ENCODE results near the gene ACTN4. TPM values are rescaled to one million over a fixed set of nuclear protein-coding genes. Genes with fewer than 3 reads are reported as not detected.
"Not testable (repeated sequence)": the region's sequence is repeated elsewhere in the genome, so short reads cannot be mapped to it uniquely, and the experiment has no call there.

ACTN4 gene
- polyA plus RNA-seq, 3 donors: 71.1 to 195 (median 101) TPM

GRCh38 chr19:38761884-38762389 is 114.5 kb downstream of the ACTN4 start:
- 95 to 96% (median 95%) methylated on average over 9 of the region's 9 CpGs for WGBS, 3 donors
- H3K27ac ChIP-seq (ENCODE audit: low read depth, low read length): not testable (repeated sequence)

- WGBS, 3 donors: 66 to 98% (median 97%) methylated on average over 3 of the region's 3 CpGs
- H3K27ac ChIP-seq (ENCODE audit: low read depth, low read length): no peak overlapping the region
These were observed 116.4 kb downstream of the ACTN4 start for GRCh38 chr19:38763795-38764220.

DNA sequence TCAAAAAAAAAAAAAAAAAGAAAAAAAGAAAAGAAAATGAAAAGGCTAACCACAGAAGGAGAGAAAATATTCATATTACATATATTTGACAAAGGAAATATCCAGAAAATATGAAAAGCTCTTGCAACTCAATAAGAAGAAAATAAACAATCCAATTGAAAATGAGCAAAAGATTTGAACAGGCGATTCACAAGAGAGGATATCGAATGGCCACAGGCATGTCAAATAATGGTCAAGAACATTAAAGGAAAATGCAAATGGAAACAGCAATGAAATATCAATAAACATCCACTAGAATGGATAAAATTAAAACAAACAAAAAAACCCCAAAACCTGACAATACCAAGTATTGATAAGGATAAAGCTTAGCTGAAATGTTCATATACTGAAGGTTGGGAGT is 117.8 kb downstream of the ACTN4 start:
- WGBS, 3 donors: 96 to 100% (median 99%) methylated on average over 2 of the region's 2 CpGs
- H3K27ac ChIP-seq (ENCODE audit: low read depth, low read length): no peak overlapping the region

GRCh38 chr19:38766276-38767047 is 119.0 kb downstream of the ACTN4 start:
- 85 to 95% (median 88%) methylated on average over 10 of the region's 10 CpGs for WGBS, 3 donors

DNA sequence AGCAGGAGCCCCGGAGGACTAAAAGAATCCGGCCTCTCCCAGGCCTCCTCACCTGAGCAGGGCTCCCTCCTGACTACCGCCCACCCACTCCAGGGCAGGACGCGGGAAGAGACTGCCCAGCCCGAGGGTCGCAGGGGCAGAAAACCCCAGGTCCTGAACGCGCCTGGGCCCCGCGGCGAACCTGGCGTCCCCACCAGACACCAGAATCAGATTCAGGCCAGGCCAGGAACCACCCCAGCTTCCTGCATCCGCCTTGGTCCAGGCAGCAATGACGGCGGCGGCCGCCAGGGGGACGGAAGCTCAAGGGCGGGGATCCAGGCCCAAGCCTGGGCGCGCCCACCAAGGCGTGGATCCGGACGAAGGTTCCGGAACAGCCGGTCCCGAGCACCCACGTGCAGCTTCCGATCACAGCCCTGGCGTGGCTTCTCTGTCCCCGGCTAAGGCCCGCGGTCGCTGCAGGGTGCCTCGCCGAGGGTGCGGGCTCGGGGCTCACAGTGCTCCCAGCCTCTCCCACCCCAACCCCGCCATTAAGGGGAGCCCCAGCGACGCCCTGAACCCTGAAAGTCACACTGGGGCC is 122.3 kb downstream of the ACTN4 start:
- WGBS, 3 donors: 9 to 17% (median 9%) methylated on average over 38 to 42 of the region's 42 CpGs
- no peak overlapping the region for H3K27ac ChIP-seq (ENCODE audit: low read depth, low read length)

More at GRCh38 chr19:38766276-38767047, 119.0 kb downstream of the ACTN4 start:
- H3K27ac ChIP-seq (ENCODE audit: low read depth, low read length): no peak overlapping the region

DNA sequence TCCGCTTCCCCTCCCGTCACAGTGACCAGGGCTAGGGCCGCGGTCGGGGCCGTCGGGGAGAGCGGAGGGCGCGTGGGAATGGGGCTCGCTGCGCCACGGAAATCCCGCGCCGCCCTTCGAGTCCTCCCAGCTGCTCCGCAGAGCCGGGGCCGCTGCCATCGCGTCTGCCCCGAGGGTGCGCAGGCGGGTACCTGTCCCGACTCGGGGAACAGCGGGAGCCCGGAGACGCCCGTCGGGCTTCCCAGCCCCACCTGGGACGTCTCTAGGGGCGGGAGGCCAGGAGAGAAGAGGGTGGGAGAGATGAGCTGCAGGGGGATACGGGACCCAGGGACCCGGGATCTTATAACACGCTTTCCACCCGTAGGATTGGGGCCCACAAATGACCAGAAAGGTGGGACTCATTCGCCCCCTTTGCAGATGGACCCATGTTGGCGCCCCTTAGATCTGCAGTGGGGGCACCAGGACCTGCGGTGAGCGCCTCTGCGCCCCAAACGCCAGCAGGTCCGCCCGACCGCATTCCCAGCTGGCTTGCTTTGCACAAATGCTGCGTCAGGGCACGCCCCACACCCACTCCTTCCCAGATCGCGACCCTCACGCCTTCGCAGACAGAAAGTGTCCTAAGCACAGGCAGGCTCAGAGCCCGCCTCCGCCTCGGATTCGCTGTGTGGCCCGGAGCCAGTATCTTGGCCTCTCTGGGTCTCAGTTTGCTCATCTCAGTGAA is 122.9 kb downstream of the ACTN4 start:
- not testable (repeated sequence) for H3K27ac ChIP-seq (ENCODE audit: low read depth, low read length)
- 4 to 6% (median 4%) methylated on average over 22 to 25 of the region's 58 CpGs for WGBS, 3 donors

DNA sequence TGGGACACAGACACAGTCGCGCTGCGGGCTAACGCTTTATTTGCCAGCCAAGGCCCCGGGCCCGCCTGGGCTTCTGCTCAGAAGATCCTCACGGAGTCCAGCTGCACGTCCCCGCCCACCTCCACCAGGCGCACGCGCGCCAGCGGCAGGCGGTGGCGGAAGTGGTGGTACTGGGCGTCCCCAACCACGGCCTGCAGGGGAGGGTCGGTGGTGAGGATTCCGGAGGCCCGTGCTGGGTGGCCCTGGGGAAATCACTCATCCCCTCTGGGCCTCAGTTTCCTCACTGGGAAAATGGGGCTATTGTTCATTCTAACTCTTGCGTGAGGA is 123.5 kb downstream of the ACTN4 start:
- not testable (repeated sequence) for H3K27ac ChIP-seq (ENCODE audit: low read depth, low read length)
- WGBS, 3 donors: 12 to 63% (median 45%) methylated on average over 1 of the region's 22 CpGs

GRCh38 chr19:38771569-38771968 is 124.1 kb downstream of the ACTN4 start:
- 55 to 86% (median 79%) methylated on average over 3 to 4 of the region's 30 CpGs for WGBS, 3 donors
- H3K27ac ChIP-seq (ENCODE audit: low read depth, low read length): not testable (repeated sequence)

DNA sequence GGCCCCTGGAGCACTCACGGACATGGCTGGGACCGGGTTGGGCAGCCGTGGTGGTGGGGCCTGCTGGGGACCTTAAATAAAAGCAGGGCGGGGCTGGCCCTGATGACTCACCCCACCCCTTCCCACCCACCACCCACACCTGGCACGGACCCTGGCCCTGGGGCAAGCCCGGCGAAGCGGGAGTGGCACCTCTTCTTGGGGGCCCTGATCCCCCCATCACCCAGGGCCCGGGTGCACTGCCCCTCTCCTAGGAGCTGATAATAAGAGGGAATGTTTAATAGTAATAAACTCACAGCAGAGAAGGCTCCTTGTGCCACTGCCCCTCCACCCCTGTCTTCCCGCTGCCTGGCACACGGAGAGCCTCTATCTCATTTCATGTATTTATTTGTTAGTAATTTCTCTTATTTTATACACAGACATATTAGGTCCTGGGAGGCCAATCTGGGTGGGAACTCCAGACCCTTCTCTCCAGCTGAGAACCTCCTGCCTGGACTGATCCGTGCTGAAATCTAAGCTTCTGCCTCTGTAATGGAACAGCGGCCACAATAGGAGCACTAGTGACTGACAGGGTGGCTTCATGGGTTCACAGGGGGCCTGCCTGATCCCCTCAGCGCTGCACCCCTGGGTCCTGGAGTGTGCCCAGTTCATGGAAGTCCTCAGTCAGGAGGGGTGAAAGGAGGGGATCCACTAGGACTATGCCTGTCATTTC is 126.2 kb downstream of the ACTN4 start, which contains the start of gene LGALS7:
Gene LGALS7 (minus strand): TSS at position 49 of the 709 bp plus-strand sequence. CDS start 25 bp downstream, at position 24.
- no peak within 1 kb of the TSS for H3K27ac ChIP-seq (ENCODE audit: low read depth, low read length)
- WGBS, 3 donors: 82 to 88% (median 84%) methylated on average over 9 to 10 of the region's 14 CpGs

DNA sequence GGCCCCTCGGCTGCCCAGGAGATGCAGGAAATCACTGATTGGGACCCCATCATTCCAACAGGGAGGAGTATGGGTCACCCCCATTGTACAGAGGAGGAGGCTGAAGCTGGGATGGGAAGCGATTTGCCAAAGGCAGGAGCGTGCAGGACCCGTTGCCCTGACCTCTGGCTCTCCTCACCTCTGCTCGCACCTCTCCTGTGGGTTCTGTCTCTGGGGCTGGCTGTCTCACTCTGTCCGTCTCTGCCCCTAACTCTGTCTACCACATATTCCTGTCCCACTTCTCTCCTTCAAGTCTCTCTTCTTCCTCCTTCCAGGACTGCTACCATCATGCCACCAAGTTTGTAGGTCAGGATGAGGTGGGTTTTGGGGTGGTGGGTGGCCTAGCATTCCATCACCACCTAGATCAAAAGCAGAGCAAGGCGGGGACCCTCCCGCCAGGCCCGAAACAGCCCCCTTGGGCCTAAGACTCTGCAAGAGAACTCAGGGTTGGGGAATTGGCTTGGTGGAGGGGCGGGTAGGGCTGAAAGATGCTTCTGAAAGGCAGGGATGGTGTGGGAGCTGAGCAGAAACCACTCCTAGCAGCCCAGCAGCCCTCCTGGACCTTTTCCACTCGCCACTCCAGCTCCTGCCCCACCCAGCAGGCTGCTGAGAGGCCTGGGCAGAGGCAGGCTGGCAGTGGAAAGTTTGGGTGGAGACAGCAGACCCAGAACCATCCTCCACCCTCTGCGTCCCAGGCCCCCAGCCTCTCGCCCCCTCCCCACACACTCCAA is 126.9 kb downstream of the ACTN4 start:
- H3K27ac ChIP-seq (ENCODE audit: low read depth, low read length): no peak overlapping the region

DNA sequence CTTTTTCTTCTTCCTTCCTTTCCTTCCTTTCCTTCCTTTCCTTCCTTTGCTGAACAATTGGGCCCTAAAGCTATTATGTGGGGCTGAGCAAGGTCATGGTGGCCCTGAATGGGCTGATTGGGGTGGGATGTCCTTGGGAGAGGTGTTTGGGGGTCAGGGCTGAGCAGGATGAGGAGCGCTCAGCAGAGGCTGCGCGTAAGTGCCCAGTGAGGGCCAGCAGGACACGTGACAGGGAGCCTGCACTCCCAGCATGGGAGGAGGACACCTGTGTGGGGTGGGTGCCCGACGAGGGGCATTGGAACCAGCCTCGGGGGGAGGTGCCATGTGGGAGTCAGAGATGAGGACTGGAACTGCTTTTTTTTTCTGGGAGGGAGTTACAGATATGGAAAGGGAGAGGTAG is 131.3 kb downstream of the ACTN4 start:
- 47 to 60% (median 56%) methylated on average over 7 of the region's 7 CpGs for WGBS, 3 donors
- no peak overlapping the region for H3K27ac ChIP-seq (ENCODE audit: low read depth, low read length)

More for the DNA sequence above, 126.9 kb downstream of the ACTN4 start:
- 82 to 87% (median 84%) methylated on average over 13 of the region's 13 CpGs for WGBS, 3 donors

DNA sequence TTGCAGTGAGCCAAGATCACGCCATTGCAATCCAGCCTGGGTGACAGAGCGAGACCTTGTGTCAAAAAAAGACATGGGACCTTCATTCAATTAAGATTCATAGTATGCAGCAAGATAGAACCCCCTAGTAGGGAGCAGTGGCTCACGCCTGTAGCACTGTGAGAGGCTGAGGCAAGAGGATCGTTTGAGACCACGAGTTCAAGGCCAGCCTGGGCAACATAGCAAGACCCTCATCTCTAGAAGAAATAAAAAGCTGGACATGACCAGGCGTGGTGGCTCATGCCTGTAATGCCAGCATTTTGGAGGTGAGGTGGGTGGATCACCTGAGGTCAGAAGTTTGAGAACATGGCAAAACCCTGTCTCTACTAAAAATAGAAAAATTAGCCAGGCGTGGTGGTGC is 133.0 kb downstream of the ACTN4 start:
- no peak overlapping the region for H3K27ac ChIP-seq (ENCODE audit: low read depth, low read length)
- 80 to 97% (median 91%) methylated on average over 7 of the region's 7 CpGs for WGBS, 3 donors

- 66 to 77% (median 67%) methylated on average over 7 of the region's 7 CpGs for WGBS, 3 donors
- H3K27ac ChIP-seq (ENCODE audit: low read depth, low read length): no peak overlapping the region
These were observed 133.6 kb downstream of the ACTN4 start for GRCh38 chr19:38781058-38781457.

Other genes with a start within 250 kb of the ACTN4 start
- 10 to 100 TPM; 13.8 to 24.8 (median 16.9) TPM for gene FAM98C, start 244.6 kb upstream of the ACTN4 start, polyA plus RNA-seq
- gene RASGRP4, start 221.4 kb upstream of the ACTN4 start, polyA plus RNA-seq: 1 to 10 TPM in 2 of 3 donors, under 1 TPM in 1; 0.48 to 8.2 (median 7.0) TPM
- 1 to 10 TPM in 1 of 3 donors, under 1 TPM in 2; 0.56 to 6.2 (median 0.79) TPM for gene RYR1, start 214.0 kb upstream of the ACTN4 start, polyA plus RNA-seq
- gene MAP4K1, start 29.7 kb upstream of the ACTN4 start, polyA plus RNA-seq: 1 to 10 TPM; 1.0 to 3.1 (median 1.8) TPM
- gene EIF3K, start 28.5 kb upstream of the ACTN4 start, polyA plus RNA-seq: 100 to 1,000 TPM; 231 to 544 (median 410) TPM
- gene CAPN12, start 96.8 kb downstream of the ACTN4 start, polyA plus RNA-seq: 1 to 10 TPM; 1.6 to 4.3 (median 3.1) TPM
- gene LGALS7, start 125.9 kb downstream of the ACTN4 start, polyA plus RNA-seq: under 1 TPM in 1 of 3 donors, not detected in 2; 0.94 TPM
- gene LGALS7B, start 141.6 kb downstream of the ACTN4 start, polyA plus RNA-seq: 1 to 10 TPM; 1.2 to 5.1 (median 3.0) TPM
- gene LGALS4, start 165.3 kb downstream of the ACTN4 start, polyA plus RNA-seq: 10 to 100 TPM in 1 of 3 donors, 1 to 10 TPM in 2; 7.1 to 21.1 (median 9.2) TPM
- gene ECH1, start 184.1 kb downstream of the ACTN4 start, polyA plus RNA-seq: 100 to 1,000 TPM; 166 to 698 (median 285) TPM
- gene HNRNPL, start 202.3 kb downstream of the ACTN4 start, polyA plus RNA-seq: 100 to 1,000 TPM in 2 of 3 donors, 10 to 100 TPM in 1; 82.0 to 145 (median 136) TPM
- gene RINL, start 230.6 kb downstream of the ACTN4 start, polyA plus RNA-seq: 10 to 100 TPM in 2 of 3 donors, 1 to 10 TPM in 1; 7.2 to 19.3 (median 13.5) TPM